CD8-positive, alpha-beta memory T cell (primary cell): ENCODE data around the gene TCHHL1. TPM values are rescaled to one million over a fixed set of nuclear protein-coding genes. Genes with fewer than 3 reads are reported as not detected.

ENCODE experiments used
- CTCF ChIA-PET: fragments of 350-600 bp; sonication (Branson Sonifier 250); formaldehyde crosslinking; loops from one replicate; lab custom pipeline; 2021; ENCODE audit warnings: antibody characterized with exemption; lab: Charles Lee
- POLR2A ChIA-PET: fragments of 350-600 bp; sonication (Branson Sonifier 250); formaldehyde crosslinking; loops from one replicate; lab custom pipeline; 2021; ENCODE audit warnings: antibody characterized with exemption; lab: Charles Lee
- DNase-seq, 5 donors: peaks; one replicate each; pipeline versions ENCODE4 v3.0.0 to v3.0.0-alpha.2; 2020 to 2022; ENCODE audit warnings: mixed read lengths in 1 of 5
- H3K27ac ChIP-seq: one replicate; pipeline ENCODE4 v1.7.0; 2013; ENCODE audit warnings: low read depth, mild to moderate bottlenecking, low read length, moderate library complexity
- H3K27me3 ChIP-seq: 2 replicates; pipeline ENCODE4 v1.7.0; 2013; ENCODE audit warnings: low read length, mild to moderate bottlenecking; ENCODE audit not compliant: insufficient read depth, poor library complexity, severe bottlenecking
- H3K36me3 ChIP-seq: 2 replicates; pipeline ENCODE4 v1.7.0; 2013; ENCODE audit warnings: mild to moderate bottlenecking, low read length, moderate library complexity; ENCODE audit not compliant: insufficient read depth
- H3K4me1 ChIP-seq: 2 replicates; pipeline ENCODE4 v1.7.0; 2013; ENCODE audit warnings: mild to moderate bottlenecking, low read length, moderate library complexity; ENCODE audit not compliant: insufficient read depth
- H3K4me3 ChIP-seq: 2 replicates; pipeline ENCODE4 v1.7.0; 2013; ENCODE audit warnings: mild to moderate bottlenecking, low read length
- H3K9me3 ChIP-seq: 2 replicates; pipeline ENCODE4 v1.7.0; 2013; ENCODE audit warnings: mild to moderate bottlenecking, low read length
- H3K27ac Mint-ChIP-seq, 8 donors: one replicate each; pipeline ENCODE4 v1.8.0; 2020 to 2021; ENCODE audit warnings: mixed read lengths in 8 of 8, mild to moderate bottlenecking in 6 of 8, inconsistent platforms in 3 of 8, moderate library complexity in 3 of 8
- H3K27me3 Mint-ChIP-seq, 2 donors: one replicate each; pipeline ENCODE4 v1.8.0; 2020 to 2021; ENCODE audit warnings: mixed read lengths in 2 of 2, mild to moderate bottlenecking in 1 of 2, moderate library complexity in 1 of 2
- H3K36me3 Mint-ChIP-seq, 3 donors: one replicate each; pipeline ENCODE4 v1.8.0; 2020 to 2021; ENCODE audit warnings: mixed read lengths in 3 of 3, inconsistent platforms in 1 of 3, mild to moderate bottlenecking in 1 of 3
- H3K4me1 Mint-ChIP-seq, 3 donors: one replicate each; pipeline ENCODE4 v1.8.0; 2020 to 2021; ENCODE audit warnings: mixed read lengths in 3 of 3, inconsistent platforms in 1 of 3, mild to moderate bottlenecking in 1 of 3
- H3K4me3 Mint-ChIP-seq, 7 donors: one replicate each; pipeline ENCODE4 v1.8.0; 2020 to 2021; ENCODE audit warnings: mixed read lengths in 7 of 7, mild to moderate bottlenecking in 6 of 7, moderate library complexity in 4 of 7, inconsistent platforms in 2 of 7
- H3K9me3 Mint-ChIP-seq, 5 donors: one replicate each; pipeline ENCODE4 v1.8.0; 2020 to 2022; ENCODE audit warnings: mixed read lengths in 5 of 5, mild to moderate bottlenecking in 3 of 5, moderate library complexity in 2 of 5, inconsistent platforms in 1 of 5
- polyA plus RNA-seq: library from polyadenylated mRNA; unstranded; fragments of 300-500 nt; fragmentation: Illumina TruSeq; gene quantifications from one replicate; pipeline ENCODE4 v1.2.3, GENCODE V29; 2021
- total RNA-seq, 2 experiments: library from RNA; stranded (reverse); gene quantifications; one replicate each; pipeline ENCODE4 v1.2.3, GENCODE V29; 2021

TCHHL1 gene
- total and polyA plus RNA-seq, 3 experiments from 2014 or later, result not detected

DNA sequence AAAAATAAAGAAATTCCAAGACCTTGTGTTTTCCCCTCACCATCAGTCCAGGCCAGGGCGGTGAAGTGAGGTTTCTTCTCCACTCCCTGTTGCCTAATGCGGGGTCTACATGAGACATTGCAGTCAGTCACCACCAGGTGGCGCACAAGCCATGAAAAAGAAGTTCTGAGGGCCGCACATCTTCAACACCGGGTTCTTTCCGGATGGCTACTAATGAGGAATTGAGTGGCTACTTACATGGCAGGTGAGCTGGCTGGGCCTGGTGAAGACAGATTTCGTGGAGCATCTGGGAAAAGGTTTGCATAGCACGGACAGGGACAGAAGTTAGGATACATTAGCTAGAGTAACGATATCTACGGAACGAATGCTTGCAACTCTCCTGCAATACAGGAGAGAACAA is 36.3 kb downstream of the TCHHL1 start:
- ChIA-PET CTCF (interaction anchor here (0.7 to 8.1 kb wide), 10 partner anchors 9 to 406 kb away, joined by 3 to 143 read pairs (median 6); no protein-coding TSS in a partner anchor), POLR2A (no interaction called here)
- Mint-ChIP-seq H3K27ac (peak overlapping the region in 1 of 8 donors; percentile 40), H3K4me1 (peaks cover 13 to 19% (median 17%) of the 10 kb centered on the region in 3 donors), H3K9me3 (no peaks in the 10 kb centered on the region), H3K4me3 (no peak overlapping the region), H3K27me3 (peaks cover 16 to 28% of the 10 kb centered on the region in 2 donors), H3K36me3 (peaks cover 0 to 2% (median 0%) of the 10 kb centered on the region in 3 donors)
- peak; percentile 66 to 88 (median 76) for DNase-seq
- Histone ChIP-seq H3K27me3 (peaks cover 3% of the 10 kb centered on the region), H3K36me3 (no peaks in the 10 kb centered on the region), H3K4me3 (no peak overlapping the region), H3K9me3 (no peaks in the 10 kb centered on the region), H3K4me1 (peaks cover 13% of the 10 kb centered on the region), H3K27ac (no peak overlapping the region)

- H3K36me3 Mint-ChIP-seq, result peaks cover 0 to 2% (median 0%) of the 10 kb centered on the region in 3 donors
- POLR2A ChIA-PET, result no interaction called here
- peak overlapping the region in 5 of 8 donors; percentile 18 to 59 (median 44) for H3K27ac Mint-ChIP-seq
Observed at GRCh38 chr1:152050886-152051675, 37.8 kb downstream of the TCHHL1 start.

DNA sequence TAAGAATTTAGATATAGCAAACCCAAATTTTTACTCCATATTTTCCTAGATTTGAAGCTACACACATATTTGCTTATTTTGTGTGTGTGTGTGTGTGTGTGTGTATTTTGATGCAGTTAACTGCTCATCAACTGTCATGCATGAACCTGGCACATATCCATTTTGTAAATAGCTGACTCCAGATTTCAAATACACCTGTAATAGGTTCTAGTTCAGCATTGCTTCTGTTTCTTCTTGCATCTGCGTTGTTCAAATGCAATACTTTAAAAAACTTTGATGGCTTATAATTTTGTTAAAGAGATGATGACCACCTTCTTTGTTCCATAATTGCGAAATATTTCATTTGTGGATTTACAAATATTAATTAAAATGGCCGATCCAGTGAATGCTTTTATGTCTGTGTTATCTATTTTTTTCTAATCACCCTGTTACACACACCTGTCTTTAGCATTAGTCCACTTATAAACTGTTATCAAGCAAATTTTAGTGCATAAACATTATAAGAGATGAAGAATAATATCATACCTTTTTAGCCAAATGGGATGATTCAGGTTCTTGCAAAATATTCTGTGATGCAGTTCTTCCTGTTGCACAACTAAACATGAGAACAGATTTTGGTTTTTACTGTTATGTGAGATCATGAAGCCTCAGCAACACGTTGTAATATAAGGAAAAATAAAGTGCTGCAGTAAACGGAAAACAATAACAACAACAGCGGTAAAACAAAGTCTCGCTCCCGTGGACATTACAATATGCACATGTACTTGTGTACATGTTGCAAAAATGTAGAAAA is 39.4 kb downstream of the TCHHL1 start:
- no peaks in the 10 kb centered on the region for H3K9me3 ChIP-seq
- Mint-ChIP-seq H3K9me3 (no peaks in the 10 kb centered on the region), H3K27me3 (peaks cover 10 to 18% of the 10 kb centered on the region in 2 donors), H3K36me3 (peaks cover 0 to 2% (median 0%) of the 10 kb centered on the region in 3 donors), H3K27ac (peak overlapping the region in 5 of 8 donors; percentile 43 to 79 (median 61)), H3K4me3 (no peak overlapping the region), H3K4me1 (peaks cover 18 to 31% (median 30%) of the 10 kb centered on the region in 3 donors)
- no peak for DNase-seq
- H3K27me3 ChIP-seq, result peaks cover 3% of the 10 kb centered on the region
- peaks cover 23% of the 10 kb centered on the region for H3K4me1 ChIP-seq
- H3K36me3 ChIP-seq, result no peaks in the 10 kb centered on the region
- H3K27ac ChIP-seq, result no peak overlapping the region
- POLR2A ChIA-PET, result interaction anchor here (2.4 kb wide), 1 partner anchor 14 kb away, joined by 33 read pairs; the partner anchor contains the start of gene S100A11
- CTCF ChIA-PET, result interaction anchor here (0.7 to 8.1 kb wide), 6 partner anchors 14 to 410 kb away, joined by 3 to 143 read pairs (median 15); partner anchors contain the start of gene S100A11
- H3K4me3 ChIP-seq, result no peak overlapping the region

More at GRCh38 chr1:152050886-152051675, 37.8 kb downstream of the TCHHL1 start:
- Histone ChIP-seq H3K36me3 (no peaks in the 10 kb centered on the region), H3K4me1 (peaks cover 23% of the 10 kb centered on the region), H3K4me3 (no peak overlapping the region), H3K27me3 (peaks cover 3% of the 10 kb centered on the region), H3K27ac (no peak overlapping the region), H3K9me3 (no peaks in the 10 kb centered on the region)
- Mint-ChIP-seq H3K27me3 (peaks cover 15 to 23% of the 10 kb centered on the region in 2 donors), H3K4me1 (peaks cover 18 to 25% (median 23%) of the 10 kb centered on the region in 3 donors), H3K9me3 (no peaks in the 10 kb centered on the region), H3K4me3 (peak overlapping the region in 1 of 7 donors; percentile 49)
- CTCF ChIA-PET, result interaction anchor here (0.7 to 8.1 kb wide), 6 partner anchors 14 to 407 kb away, joined by 3 to 143 read pairs (median 6); partner anchors contain the start of gene S100A11
- no peak for DNase-seq

GRCh38 chr1:152048416-152049009 is 40.4 kb downstream of the TCHHL1 start:
- POLR2A ChIA-PET, result interaction anchor here (0.7 to 2.4 kb wide), 3 partner anchors 9 to 209 kb away, joined by 4 to 33 read pairs (median 4); partner anchors contain the start of genes C2CD4D and S100A11
- H3K4me3 ChIP-seq, result peak overlapping the region; percentile 45

DNA sequence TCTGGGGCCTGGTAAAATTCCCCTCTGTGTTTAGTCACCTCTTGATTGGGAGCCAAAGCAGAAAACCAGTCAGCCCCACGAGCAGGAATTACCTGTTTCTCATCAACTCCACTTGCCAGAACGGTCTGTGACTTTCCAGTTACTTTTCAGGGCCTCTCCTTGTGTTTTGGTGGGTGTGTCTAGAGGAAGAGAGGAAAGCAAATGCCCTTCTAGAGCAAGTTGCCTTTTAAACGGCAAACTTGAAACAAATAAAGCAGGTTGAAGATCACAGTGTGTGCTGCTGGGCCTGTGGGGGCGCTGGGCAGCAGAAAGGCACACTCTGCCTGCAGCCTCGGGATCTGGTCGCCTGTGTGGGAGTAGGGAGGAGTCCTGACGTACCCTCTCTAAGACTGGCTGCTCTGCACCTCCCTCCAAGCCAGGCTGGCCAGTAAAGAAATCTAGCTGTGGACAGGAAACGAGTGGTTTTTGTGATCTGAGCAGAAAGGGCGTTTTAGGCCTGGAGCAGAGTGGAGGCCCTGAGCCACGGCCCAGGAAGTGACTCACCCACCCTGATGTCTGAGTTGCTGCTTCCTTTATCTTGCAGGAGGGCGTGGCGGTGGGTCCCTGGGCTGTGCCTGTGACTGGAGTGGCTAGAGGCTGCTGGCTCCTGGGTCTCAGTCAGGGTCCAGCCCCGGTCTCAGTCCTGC is 41.0 kb downstream of the TCHHL1 start:
- no peaks in the 10 kb centered on the region for H3K27me3 ChIP-seq
- CTCF ChIA-PET, result interaction anchor here (0.6 to 8.1 kb wide), 5 partner anchors 9 to 411 kb away, joined by 3 to 143 read pairs (median 23); partner anchors contain the start of gene S100A11
- Mint-ChIP-seq H3K4me3 (peak overlapping the region; percentile 42 to 88 (median 79)), H3K27ac (peak overlapping the region; percentile 95 to 99 (median 99)), H3K27me3 (peaks cover under 1 to 4% of the 10 kb centered on the region in 2 donors), H3K36me3 (no peaks in the 10 kb centered on the region), H3K4me1 (peaks cover 18 to 31% (median 30%) of the 10 kb centered on the region in 3 donors), H3K9me3 (no peaks in the 10 kb centered on the region)
- no peaks in the 10 kb centered on the region for H3K9me3 ChIP-seq
- peak overlapping the region; percentile 87 for H3K27ac ChIP-seq
- H3K4me1 ChIP-seq, result peaks cover 23% of the 10 kb centered on the region
- peak; percentile 76 to 91 (median 81) for DNase-seq
- H3K4me3 ChIP-seq, result peak overlapping the region; percentile 45
- POLR2A ChIA-PET, result interaction anchor here (0.7 to 2.4 kb wide), 3 partner anchors 10 to 208 kb away, joined by 4 to 33 read pairs (median 4); partner anchors contain the start of genes C2CD4D and S100A11
- no peaks in the 10 kb centered on the region for H3K36me3 ChIP-seq

More at GRCh38 chr1:152048416-152049009, 40.4 kb downstream of the TCHHL1 start:
- Histone ChIP-seq H3K4me1 (peaks cover 23% of the 10 kb centered on the region), H3K27ac (peak overlapping the region; percentile 87), H3K36me3 (no peaks in the 10 kb centered on the region), H3K27me3 (peaks cover under 1% of the 10 kb centered on the region), H3K9me3 (no peaks in the 10 kb centered on the region)
- peak in 2 of 5 donors; percentile 47 to 77 for DNase-seq
- peak overlapping the region; percentile 42 to 88 (median 79) for H3K4me3 Mint-ChIP-seq
- no peaks in the 10 kb centered on the region for H3K36me3 Mint-ChIP-seq
- peaks cover 18 to 31% (median 30%) of the 10 kb centered on the region in 3 donors for H3K4me1 Mint-ChIP-seq
- H3K27me3 Mint-ChIP-seq, result peaks cover 5 to 8% of the 10 kb centered on the region in 2 donors
- peak overlapping the region; percentile 95 to 99 (median 99) for H3K27ac Mint-ChIP-seq
- no peaks in the 10 kb centered on the region for H3K9me3 Mint-ChIP-seq
- CTCF ChIA-PET, result interaction anchor here (0.6 to 8.1 kb wide), 7 partner anchors 10 to 410 kb away, joined by 3 to 143 read pairs (median 3); partner anchors contain the start of gene S100A11

GRCh38 chr1:152047413-152047729 is 41.5 kb downstream of the TCHHL1 start:
- CTCF ChIA-PET, result interaction anchor here (2.7 to 8.1 kb wide), 3 partner anchors 12 to 412 kb away, joined by 23 to 143 read pairs (median 50); partner anchors contain the start of gene S100A11
- H3K36me3 ChIP-seq, result no peaks in the 10 kb centered on the region
- H3K36me3 Mint-ChIP-seq, result no peaks in the 10 kb centered on the region
- no peaks in the 10 kb centered on the region for H3K9me3 ChIP-seq
- H3K4me1 ChIP-seq, result peaks cover 23% of the 10 kb centered on the region
- no peaks in the 10 kb centered on the region for H3K9me3 Mint-ChIP-seq
- peak overlapping the region; percentile 45 for H3K4me3 ChIP-seq
- POLR2A ChIA-PET, result interaction anchor here (1.4 to 2.4 kb wide), 2 partner anchors 12 to 208 kb away, joined by 4 to 33 read pairs; partner anchors contain the start of genes C2CD4D and S100A11
- H3K4me1 Mint-ChIP-seq, result peaks cover 16 to 28% (median 26%) of the 10 kb centered on the region in 3 donors
- H3K4me3 Mint-ChIP-seq, result peak overlapping the region; percentile 42 to 88 (median 79)
- no peaks in the 10 kb centered on the region for H3K27me3 Mint-ChIP-seq
- H3K27ac ChIP-seq, result peak overlapping the region; percentile 87
- H3K27ac Mint-ChIP-seq, result peak overlapping the region; percentile 95 to 99 (median 99)
- no peaks in the 10 kb centered on the region for H3K27me3 ChIP-seq
- DNase-seq, result peak in 1 of 5 donors; percentile 13
